Kidney tubule cell (primary cell): ENCODE data around the gene LATS2.
"Not testable (repeated sequence)": the region's sequence is repeated elsewhere in the genome, so short reads cannot be mapped to it uniquely, and the experiment has no call there.

ENCODE experiments used
- DNase-seq: peaks from one replicate; pipeline ENCODE4 v3.0.0-alpha.2; 2018; ENCODE audit warnings: low spot score

Gene LATS2

GRCh38 chr13:20960663-20961309 lies 100.6 kb downstream of the LATS2 start:
- no peak for DNase-seq

GRCh38 chr13:20957049-20957620 lies 104.3 kb downstream of the LATS2 start:
- not testable (repeated sequence) for DNase-seq

- DNase-seq = no peak
Observed at GRCh38 chr13:20955496-20955895, 105.9 kb downstream of the LATS2 start.

- no peak for DNase-seq
Observed at GRCh38 chr13:20953245-20953931, 108.0 kb downstream of the LATS2 start.

- DNase-seq = no peak
Observed at GRCh38 chr13:20952838-20953237, 108.5 kb downstream of the LATS2 start.

- not testable (repeated sequence) for DNase-seq
Observed at GRCh38 chr13:20948001-20948400, 113.4 kb downstream of the LATS2 start.

- no peak for DNase-seq
Observed at GRCh38 chr13:20945952-20946383, 115.4 kb downstream of the LATS2 start.

GRCh38 chr13:20942938-20943559 lies 118.3 kb downstream of the LATS2 start:
- no peak for DNase-seq

GRCh38 chr13:20940511-20940910 lies 120.9 kb downstream of the LATS2 start:
- DNase-seq = not testable (repeated sequence)

- no peak for DNase-seq
Observed at GRCh38 chr13:20940083-20940482, 121.3 kb downstream of the LATS2 start.

- no peak for DNase-seq
Observed at GRCh38 chr13:20939662-20940061, 121.7 kb downstream of the LATS2 start.

GRCh38 chr13:20938302-20938701 lies 123.1 kb downstream of the LATS2 start:
- no peak for DNase-seq

GRCh38 chr13:20927596-20928257 lies 133.7 kb downstream of the LATS2 start:
- no peak for DNase-seq

- DNase-seq = not testable (repeated sequence)
Observed at GRCh38 chr13:20925395-20925790, 136.0 kb downstream of the LATS2 start.

GRCh38 chr13:20924758-20925394 lies 136.5 kb downstream of the LATS2 start:
- DNase-seq = peak; percentile 76

GRCh38 chr13:20923272-20923671 lies 138.1 kb downstream of the LATS2 start:
- DNase-seq = no peak
